Right renal pelvis (tissue), 4 donors: ENCODE data around the gene PCNX1. TPM values are rescaled to one million over a fixed set of nuclear protein-coding genes. Genes with fewer than 3 reads are reported as not detected.
"Not testable (repeated sequence)": the region's sequence is repeated elsewhere in the genome, so short reads cannot be mapped to it uniquely, and the experiment has no call there.

ENCODE experiments used
- DNase-seq, 4 donors: peaks; one replicate each; pipeline ENCODE4 v3.0.0-alpha.2; 2013; ENCODE audit warnings: low read depth in 4 of 4, low spot score in 3 of 4, missing footprints in 1 of 4
- polyA plus RNA-seq, 4 donors: library from polyadenylated mRNA; unstranded; fragments of 120-200 nt; gene quantifications; one replicate each; pipeline ENCODE4 v1.2.1, GENCODE V29; 2013; ENCODE audit not compliant: insufficient read length in 4 of 4

The PCNX1 gene
- polyA plus RNA-seq, 4 donors = 39.8 to 41.7 (median 40.4) TPM

GRCh38 chr14:71116568-71117122, 209.4 kb downstream of the PCNX1 start:
- DNase-seq = no peak

DNA sequence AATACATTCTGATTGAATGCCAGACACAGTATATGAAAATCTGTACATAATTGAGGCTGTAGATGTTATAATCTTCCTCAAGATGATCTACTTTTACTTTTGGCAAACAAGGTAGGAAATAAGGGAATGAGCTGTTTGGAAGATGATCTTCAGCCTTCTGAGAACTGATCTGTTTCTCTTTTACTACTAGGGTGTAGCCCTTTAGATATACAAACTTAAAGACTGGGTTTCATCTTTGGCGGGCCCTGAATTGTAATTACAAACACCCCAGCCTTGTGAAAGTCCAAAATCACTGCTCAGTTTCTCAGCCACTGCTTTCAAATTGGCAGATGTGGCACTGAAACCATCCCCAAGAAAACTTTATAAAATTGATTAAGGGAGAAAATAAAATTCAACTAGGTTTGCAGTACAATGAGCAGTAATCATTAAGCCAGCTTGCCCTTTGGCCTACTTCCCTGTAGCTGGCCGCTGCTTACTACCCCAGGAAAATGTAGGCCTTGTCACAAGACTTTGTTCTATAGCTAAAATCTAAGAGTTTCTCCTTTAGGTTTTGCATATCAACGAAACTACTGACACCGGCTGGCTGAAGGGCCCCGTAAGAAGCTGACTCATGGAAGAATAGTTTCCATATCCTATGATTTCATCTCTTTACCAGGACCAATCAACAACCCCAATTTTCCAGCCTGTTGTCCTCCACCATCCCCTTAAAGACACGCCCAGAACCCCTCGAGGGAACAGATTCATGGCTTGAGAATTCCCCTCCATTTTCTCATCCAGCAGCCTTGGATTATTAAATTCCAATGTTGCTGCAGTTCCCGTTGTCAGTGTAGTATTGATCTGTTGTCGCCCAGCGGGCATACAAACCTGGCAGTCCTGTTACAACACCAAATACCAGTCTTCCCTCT, 210.8 kb downstream of the PCNX1 start:
- DNase-seq = no peak

- no peak for DNase-seq
These were observed 211.8 kb downstream of the PCNX1 start for GRCh38 chr14:71119075-71119474.

DNA sequence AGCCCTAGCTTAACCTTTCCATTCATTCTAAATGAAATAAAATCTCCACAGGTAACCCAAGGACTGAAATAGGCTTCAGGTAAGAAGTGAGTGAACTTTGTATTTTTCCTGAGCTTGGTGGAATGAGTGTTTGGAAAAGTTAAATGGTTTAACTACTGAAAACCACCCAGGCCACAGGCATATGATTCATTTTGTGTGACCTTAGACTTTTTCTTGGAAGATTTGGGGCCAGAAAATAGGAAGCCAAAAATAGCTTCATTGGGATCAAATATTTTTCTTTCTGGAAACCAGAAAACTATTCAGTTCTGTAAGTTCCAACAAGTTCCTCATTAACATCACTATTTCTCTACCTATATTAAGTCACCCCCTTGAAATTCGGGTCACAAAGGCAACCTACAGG, 212.6 kb downstream of the PCNX1 start:
- DNase-seq = no peak

DNA sequence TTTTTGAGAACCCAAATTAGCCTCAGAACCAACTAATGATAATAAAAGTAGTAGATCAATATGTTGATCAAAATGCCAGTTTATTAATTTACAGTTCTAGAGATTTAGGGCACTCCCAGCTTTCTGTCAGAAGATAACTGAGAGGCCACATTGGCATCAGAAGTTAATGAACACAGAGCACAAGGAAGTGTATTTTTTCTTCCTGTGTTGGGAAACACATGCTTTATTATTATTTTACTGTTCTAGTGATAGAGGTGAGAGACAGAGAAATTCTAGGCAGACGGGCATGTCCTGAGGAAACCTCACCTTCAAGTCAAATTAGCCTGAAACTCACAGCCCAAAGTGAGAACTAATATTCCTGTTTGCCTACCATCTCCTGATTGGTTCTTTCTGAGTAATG, 213.7 kb downstream of the PCNX1 start:
- no peak for DNase-seq

GRCh38 chr14:71121711-71122110, 214.5 kb downstream of the PCNX1 start:
- DNase-seq = no peak

GRCh38 chr14:71122866-71123565, 215.8 kb downstream of the PCNX1 start:
- DNase-seq = no peak

DNA sequence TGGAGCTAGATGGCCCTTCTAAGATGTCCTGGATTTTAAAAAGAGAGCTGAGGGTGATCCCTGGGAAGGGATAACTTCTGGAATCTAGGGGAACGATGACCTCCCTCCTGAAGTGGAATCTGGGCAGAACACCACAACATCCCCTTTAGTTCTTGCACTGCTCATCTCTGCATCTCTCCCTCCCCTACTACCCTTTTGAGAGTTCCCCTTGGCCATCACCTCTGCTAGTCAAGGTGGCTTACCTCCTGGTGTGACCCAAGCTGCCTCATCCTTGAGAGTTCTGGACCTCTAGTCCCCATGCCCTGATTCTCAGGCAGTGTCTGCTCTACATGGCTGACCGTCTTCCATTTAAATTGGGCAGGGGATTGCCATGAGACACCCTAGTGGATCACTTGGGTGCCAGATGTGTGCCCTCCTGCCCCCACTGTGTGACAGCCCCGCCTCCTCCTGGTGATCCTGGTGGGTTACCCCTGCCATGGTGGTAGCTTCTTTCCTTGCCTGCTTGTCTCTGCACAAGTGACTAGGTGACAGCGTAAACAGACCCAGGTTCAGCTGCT, 216.4 kb downstream of the PCNX1 start:
- DNase-seq = no peak

GRCh38 chr14:71129716-71130490, 222.6 kb downstream of the PCNX1 start:
- DNase-seq = not testable (repeated sequence)

GRCh38 chr14:71130491-71131179, 223.4 kb downstream of the PCNX1 start:
- no peak for DNase-seq

GRCh38 chr14:71133296-71133695, 226.0 kb downstream of the PCNX1 start:
- DNase-seq = no peak

DNA sequence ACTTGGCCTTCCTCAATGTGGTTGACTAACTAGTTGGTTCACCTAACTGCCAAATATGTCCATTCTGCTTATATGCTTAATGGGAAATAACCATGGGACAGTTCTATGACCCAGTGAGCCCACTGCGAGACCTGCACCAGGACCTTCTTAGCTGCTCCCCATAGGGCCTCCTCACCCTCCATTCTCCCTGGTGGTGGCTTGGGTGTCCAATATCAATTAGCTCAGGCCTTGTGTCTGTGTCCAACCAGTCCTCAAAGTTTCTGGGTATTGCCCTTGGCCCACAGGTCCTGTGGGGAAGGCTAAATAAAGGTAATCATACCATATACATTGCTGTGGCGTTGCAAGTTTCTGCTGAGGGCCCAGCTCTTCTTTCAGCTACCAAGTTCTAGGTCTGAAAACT, 228.2 kb downstream of the PCNX1 start:
- no peak for DNase-seq

DNA sequence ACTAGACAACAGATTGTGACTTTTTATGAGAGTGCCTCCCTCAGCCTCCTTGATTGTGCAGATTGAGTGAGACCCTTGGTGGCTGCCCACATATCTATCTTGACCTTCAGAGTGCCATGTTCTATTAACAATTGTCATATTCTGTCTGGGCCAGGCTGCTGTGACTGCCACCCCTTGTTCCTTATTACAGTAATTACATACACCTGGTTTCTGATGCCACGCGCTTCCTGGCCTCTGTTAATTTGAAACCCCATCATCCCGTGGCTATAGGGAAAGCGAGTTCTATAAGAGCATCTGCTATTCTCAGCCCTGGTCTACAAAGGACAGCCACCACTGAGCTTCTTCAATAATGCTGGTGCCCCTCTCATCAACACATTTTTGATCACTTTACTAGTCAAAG, 228.7 kb downstream of the PCNX1 start:
- DNase-seq = no peak

DNA sequence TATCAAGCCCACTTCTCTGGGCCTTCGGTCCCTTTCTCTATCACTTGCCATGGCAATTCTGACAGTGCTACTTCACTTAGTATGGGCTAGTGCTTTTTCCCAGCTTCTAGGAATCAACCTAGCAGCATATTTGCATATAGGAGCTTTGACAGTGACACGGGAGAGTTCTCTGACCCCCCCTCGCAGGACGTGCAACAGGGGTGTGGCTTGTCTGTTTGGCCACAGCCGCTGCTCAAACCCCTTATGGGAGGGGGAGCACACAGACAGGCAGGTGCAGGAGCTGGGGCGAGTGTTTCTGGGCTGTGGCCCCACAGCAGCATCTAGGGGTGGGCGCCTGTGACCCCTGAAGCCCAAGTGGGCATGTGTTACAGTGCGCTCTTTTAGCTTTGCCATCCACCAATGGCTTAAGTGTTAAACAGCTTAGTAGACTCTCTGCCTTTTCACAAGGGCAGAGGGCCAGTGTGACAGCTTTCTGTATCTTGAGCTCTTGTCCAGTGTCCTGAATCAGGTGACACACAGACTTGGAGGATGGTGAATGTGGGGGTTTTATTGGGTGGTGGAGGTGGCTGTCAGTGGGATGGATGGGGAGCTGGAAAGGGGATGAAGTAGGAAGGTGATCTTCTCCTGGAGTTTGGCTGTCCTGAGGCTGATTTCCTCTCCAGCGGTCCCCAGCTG, 229.3 kb downstream of the PCNX1 start:
- no peak for DNase-seq

- DNase-seq = no peak
These were observed 230.5 kb downstream of the PCNX1 start for GRCh38 chr14:71137536-71138447.

GRCh38 chr14:71138448-71139293, 231.4 kb downstream of the PCNX1 start:
- DNase-seq = peak in 1 of 4 donors; percentile 39

- no peak for DNase-seq
These were observed 232.2 kb downstream of the PCNX1 start for GRCh38 chr14:71139294-71139946.
